ENCODE results near the gene HEXIM2.
"Not testable (repeated sequence)": the region's sequence is repeated elsewhere in the genome, so short reads cannot be mapped to it uniquely, and the experiment has no call there.

HEXIM2 gene, protein sequence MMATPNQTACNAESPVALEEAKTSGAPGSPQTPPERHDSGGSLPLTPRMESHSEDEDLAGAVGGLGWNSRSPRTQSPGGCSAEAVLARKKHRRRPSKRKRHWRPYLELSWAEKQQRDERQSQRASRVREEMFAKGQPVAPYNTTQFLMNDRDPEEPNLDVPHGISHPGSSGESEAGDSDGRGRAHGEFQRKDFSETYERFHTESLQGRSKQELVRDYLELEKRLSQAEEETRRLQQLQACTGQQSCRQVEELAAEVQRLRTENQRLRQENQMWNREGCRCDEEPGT

DNA sequence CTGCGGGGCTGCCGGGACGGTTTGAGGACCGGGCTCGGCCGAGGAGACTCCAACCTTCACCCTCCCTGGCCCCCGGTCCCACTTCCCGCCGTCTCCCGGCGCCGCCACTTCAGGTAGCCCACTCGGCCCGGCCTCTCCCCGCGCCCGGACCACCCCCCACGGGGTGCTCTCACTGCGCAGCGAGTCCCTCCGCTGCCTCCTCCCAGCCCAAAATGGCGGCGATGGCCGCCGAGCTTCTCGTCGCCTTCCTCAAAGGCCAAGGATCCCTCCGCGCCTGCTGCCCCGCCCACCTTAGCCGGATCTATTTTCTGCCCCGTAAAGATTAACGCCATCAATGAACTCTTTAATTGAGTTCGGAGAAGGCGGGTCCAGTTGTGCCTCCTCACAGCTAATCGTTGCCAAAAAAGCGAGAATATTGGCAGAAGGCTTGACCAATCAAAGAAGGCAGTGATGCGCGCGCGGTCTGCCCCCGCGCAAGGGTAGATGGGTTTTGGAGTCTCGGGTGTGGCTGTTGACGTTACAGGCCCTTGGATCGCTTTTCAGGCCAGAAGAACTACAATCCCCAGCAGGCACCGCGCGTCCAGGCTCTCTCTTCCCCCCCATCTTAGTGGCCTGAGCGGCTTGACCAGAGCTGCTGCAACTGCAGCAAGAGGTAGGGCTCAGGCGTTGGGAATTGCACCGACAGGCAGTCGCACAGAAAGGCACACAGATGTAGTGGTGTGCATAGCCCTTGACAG, at the start of gene HEXIM2:
HEXIM2 (plus strand) TSS at position 588 of the 737 bp plus-strand sequence. CDS start 919 bp downstream, outside the sequence.
- DNase-seq = peak; percentile 99

DNA sequence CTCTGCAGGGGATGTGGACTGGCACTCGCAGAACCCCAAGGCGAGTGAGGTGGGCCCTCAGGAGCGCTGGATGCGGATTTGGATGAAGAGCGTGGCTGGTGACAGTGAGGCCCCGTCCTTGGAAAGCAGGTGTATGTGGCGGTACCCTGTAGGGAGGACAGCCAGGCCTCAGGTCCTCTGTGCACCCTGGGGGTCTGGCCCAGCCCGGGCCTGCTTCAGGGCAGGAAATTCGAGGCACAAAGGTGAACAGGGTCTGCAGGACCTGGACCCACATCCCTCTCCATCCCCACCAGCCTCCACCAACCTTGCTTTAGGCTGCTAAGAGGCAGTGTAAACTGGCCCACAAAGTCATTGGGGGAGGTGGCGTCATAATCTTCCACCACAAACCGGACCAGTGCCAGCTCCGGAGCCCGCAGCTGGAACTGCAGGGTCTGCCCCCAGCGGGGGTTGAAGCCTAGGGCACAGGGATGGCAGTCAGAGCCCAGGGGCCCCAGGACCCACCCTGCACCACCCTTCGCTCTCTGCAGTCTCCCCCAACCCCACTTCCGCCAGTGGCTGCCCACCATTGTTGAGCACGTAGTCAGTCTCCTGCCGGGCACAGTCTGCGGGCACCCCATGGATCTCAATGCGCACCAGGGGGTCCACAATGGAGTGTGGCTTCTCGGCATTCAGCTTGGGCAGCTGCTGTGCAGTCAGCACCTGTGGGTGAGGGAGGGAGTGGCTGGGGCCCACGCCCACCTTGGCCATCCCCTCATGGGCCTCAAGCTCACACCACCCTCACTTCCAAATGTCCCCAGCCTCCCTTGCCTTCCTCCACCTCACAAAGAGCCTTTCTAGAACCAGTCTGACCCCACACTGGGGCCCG, 48.9 kb upstream of the HEXIM2 start:
- no peak for DNase-seq

DNA sequence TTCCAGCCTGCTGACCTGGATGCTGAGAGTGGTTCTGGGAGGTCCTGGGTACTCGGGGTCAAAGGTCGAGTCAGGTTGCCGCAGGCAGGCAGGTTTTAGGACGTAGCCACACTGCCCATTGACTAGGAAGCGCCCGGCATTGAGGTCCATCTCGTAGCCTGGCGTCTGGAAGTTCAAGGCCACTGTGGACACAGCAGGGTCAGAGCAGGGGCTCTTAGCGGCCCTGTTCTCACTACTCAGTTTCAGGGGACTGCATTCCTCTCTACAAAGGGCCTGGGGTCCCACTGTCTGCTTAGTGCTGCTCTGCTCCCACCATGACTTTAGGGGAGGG, 48.3 kb upstream of the HEXIM2 start:
- no peak for DNase-seq

DNA sequence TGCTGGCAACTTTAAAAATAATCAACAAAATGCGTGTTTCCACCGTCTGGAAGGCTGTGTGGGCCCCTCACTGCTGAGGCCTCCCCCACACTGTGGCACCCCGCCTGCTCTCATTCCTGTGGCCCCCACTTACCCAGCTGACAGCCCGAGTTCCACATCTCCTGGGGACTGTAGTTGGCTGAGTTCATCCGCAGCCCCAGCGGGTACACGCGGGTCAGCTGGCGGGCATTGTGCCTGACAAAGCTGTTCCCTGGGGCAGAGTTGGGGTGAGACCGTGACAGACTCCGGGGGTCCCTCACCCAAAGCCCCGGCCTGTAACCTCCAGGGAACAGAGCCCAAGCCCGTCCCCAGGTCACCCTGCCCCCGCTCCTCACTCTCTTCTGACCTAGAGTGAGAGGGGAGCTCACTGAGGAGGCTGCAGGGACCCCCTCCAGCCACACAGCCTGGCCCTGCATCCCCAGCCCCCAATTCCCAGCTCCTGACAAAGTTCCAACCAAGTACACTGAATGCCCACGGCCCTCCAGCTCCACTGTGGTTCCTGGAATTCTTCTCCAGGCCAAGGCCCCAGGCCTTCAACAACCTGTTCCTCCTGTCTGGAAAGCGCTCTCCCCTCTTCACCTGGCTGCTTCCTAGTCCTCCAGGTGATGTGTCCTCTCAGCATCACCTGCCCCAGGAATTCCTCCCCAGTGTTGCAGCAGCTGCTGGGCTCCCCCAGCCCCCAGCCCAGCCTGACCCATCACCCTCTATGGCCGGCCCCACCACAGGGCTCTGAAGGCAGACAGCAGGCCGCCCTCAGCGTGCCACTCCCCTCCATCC, 47.4 kb upstream of the HEXIM2 start:
- no peak for DNase-seq

DNA sequence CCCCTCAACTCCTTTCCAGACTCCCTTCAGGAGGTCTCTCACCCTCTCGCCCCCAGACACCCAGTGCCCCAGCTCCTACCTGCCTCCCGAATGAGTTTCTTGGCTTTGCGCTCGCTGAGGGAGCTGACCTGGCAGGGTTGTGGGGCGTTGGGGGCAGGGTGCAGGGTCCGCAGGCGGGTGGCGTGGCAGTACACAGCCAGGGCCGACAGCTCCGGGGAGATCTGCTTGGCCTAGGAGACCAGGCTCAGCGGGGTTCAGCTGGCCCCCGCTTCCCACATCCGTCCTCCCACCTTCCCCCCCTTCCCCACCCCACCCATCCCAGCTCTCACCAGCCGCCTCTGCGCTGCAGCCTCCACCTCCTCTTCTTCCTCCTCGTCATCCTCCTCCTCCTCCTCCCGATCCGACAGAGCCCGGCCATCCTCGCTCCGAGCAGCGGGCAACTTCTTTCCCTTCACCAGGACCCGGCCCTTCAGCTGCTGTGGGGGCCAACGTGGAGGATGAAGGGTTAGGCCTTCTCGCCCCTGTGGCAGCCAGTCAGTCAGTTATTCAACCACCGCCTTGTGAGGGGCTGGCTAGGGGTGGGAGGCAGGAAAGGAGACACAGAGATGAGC, 46.6 kb upstream of the HEXIM2 start:
- DNase-seq = no peak

DNA sequence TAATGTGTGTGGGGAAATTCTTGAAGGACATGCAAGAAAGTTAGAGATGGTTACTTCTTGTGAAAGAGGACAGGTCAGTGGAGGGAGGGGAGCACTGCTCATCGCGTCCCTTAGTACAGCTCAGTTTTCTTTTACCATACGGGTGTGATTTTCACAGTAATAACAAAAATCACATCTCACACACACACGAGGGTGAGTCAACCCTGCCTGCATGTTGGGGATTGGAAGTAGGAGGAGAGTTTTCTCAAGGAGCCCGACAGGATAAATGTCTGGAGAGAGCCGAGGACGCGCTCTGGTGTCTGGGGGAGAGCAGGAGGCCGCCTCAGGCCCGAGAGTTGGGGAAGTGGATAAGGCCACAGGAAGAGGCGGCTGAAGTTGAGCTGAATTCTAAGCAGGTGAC, 45.8 kb upstream of the HEXIM2 start:
- no peak for DNase-seq

DNA sequence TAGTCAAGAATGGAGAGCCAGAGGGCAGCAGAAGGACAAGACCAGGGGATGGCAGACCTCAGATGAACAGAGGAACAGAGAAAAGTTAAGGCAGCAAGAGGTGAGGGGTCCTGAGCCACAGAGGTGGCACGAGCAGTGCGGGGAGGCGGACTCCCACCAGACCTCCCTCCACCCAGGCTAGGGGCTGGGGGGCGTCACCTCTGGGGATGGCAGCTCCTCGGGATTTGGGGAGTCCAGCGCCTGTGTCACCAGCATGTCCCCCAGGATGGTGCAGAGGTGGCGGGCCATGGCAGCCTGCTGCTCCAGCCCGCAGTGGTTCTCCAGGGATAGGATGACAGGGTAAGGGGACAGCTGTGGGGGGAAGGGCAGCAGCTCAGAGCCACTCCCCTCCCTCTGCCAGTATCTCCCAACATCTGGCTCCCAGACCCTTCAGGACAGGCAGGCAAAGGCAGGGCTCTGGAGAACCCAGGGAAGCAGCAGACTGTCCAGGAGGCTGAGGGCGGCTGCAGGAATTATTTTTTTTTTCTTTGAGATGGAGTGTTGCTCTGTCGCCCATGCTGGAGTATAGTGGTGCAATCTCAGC, 45.1 kb upstream of the HEXIM2 start:
- no peak for DNase-seq

DNA sequence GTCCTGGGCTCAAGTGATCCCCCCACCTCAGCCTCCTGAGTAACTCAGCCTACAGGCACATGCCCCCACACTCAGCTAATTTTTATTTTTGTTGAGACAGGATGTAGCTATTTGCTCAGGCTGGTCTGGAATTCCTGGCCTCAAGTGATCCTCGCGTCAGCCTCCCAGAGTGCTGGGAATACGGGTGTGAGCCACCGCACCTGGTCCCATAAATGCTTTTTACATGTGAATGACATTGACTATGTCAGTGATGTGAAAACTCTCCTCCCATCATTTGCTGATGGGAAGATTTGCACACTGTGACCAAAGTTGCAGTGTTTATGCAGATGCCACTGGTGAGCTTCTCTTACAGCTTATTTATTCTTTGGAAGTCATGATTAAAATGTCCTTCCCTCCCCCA, 44.3 kb upstream of the HEXIM2 start:
- DNase-seq = no peak

DNA sequence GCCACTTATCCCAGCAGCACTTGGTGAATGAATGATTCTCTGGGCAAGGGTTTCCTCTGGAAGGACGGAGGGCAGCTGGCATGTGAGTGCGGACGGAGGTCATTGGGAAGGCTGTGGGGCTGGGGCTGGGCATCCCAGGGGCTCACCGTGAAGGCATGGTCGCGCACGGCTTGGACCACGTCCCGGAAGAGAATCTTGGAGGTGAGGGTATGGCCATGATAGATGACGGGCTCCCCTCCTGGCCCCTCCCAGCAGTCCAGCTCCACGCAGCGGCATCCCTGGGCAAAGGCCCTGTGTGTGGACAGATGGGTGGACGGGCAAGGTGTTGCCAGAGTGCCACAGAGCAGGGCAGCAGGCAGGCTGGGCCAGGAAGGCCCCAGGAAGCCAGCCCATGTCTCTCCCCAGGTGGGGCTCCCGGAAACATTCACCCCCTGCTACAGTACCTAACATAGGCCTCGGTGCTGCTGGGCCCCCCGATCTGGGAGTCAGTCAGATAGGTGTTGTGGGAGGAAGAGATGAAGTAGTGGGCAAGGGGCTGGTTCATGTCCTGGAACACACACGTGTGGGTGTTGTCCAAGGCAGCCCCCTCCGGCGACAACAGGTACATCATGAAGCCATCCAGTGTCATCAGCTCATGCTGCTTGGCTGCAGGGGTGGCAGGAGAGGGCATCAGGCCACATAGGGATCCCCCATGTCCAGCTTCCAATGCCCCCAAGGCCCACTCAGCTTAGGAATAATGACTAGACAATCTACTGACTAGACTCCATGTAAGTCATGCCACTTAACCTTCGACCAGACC, 43.6 kb upstream of the HEXIM2 start:
- no peak for DNase-seq

DNA sequence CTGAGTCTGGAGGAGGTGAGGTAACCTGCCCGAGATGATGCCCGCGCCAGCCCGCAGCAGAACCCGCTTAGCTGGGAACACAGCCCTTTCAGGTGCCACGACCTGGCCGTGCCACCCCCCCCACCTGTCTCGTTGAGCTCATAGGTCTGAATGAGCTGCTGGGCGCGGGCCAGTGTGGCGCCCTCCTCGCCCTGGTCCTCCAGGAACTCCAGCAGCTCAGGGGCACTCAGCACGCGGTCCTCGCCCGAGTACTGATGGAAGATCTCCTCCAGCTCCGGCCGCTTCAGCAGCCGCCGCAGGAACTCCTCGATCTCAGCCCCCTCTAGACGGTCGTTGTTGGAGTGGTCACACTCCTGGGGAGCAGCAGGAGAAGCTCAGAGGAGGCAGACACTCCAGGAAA, 43.0 kb upstream of the HEXIM2 start:
- no peak for DNase-seq

DNA sequence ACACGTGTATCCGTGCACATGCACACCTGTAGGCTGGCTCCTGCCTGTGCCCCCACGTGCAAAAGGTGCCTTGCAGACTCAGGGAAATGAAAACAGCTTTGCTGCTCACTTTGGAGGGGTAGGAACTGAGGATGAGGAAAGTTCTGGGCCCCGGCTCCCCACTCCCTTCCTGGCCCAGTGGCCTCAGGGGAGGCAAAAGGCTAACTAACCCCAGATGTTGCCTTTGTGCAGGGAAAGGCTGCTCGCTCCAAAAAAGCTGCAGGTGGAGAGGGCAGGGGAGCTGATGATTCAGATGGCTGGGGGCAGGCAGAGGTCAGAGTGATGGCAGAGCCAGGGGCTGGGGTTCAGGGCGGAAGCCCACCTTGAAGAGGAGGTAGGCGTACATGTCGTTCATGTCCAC, 41.7 kb upstream of the HEXIM2 start:
- no peak for DNase-seq

DNA sequence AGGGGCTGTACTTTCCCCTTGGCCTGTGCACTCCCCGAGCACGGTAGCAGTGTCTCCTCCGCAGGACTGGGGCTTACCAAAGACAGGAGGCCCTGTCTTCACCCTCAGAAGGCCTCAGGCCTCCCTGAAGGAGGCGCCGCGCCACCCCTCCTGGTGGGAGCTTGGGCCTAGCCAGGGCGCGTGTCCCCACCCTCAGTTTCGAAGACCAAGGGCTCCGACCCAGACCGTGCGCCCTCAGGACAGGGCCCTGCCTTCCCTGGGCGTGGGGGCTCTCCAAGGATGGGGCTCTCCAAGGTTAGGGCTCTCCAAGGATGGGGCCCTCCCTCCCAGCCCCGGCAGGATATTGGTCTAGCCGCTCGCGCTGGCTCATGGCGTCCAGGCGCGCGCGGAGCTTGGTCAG, 41.1 kb upstream of the HEXIM2 start:
- no peak for DNase-seq

DNA sequence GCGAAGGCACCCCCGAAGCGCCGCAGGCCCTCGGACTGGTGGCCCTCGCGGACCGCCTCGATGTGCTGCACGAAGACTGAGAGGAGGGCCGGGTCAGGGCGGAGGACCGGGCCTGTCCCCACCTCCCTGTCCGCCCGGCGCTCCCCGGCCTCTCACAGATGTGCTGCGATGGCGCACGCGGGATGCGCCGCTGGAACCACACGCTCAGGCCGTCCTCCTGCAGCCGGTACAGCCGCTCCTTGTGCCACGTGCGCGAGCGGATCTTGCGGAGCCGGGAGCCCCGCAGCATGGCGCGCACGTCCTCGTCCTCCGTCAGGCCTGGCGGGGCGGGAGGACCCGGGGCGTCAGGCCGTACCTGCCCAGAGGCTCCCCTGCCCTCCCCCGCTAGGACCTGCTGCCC, 40.6 kb upstream of the HEXIM2 start:
- no peak for DNase-seq

DNA sequence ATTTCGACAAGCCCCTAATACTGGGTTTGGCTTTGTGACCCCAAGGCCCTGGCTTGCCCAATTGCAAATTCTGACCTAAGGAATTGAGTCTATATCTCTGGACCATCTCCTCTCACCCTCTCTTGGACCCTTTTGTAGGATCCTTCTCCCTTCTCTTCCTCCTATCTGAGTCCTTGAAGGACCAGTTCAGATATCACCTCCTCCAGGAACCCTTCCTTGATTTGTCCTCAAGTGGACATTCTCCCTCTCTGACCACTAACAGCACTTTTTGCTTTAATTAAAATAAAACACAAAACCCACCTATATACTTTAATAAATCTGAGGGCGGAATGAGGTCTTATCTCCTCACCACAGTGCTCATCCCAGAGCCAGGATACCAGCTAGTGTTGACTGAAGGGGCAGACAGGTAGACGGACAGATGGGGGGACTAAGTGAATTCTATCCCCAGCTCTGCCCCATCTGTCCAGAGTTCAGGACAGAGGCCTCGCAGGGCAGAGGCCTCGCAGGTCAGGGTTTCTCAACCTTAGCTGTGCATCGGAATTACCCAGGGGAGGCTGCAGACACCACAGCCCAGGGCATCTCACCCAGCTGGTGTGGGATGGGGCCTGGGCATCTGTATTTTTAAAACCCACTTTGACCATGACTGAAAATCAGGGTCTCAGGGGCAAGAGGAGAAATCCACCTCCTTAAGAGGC, 38.5 kb upstream of the HEXIM2 start:
- no peak for DNase-seq

DNA sequence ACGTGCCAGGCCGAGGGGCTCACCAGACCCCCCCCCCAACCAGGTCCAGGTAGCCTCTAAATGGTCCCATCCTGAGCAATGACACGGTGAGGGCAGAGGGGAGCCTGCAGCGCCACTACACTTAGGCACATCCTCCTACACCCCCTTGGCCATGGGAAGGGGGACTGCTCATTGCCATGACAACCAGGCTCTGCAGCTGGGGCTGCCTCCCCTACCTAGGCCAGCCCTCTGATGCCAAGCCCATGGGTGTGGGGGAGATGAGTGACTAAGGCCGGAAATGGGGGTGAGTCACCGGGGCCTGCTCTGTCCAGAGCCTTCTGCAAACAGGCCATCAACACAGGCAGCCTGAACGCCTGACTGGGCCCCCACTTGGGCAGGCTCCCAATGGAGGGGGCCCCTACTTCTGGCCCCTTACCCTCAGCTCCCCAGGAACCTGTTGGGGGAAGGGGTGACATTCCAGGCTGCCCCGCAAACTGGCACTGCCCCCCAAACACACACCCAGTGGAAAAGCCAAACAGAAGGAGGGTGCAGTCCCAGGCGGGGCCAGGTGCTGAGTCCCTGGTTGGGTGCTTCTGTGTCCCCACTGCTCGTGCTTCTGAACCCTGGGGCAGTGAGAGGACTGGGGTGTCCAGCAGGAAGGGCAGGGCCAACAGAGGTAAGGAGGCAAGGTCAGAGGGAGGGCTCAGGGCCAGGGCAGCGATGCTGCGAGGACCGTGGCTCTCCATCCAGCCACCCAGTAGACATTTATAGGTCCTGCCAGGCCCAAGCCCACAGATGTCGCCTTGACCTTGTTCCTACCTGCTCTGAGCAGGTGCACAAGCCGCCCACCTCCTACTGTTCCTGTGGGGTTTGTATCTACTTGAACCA, 37.5 kb upstream of the HEXIM2 start:
- no peak for DNase-seq

DNA sequence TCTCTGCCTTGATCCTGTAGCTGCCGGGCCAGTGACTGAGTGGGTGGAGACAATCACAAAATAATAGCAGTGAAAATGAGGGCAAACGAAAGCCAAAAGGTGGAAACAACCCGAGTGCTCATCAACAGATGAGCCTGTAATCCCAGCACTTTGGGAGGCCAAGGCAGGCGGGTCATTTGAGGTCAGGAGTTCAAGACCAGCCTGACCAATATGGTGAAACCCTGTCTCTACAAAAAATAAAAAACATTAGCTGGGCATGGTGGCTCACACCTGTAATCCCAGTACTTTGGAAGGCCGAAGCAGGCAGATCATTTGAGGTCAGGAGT, 36.9 kb upstream of the HEXIM2 start:
- not testable (repeated sequence) for DNase-seq

DNA sequence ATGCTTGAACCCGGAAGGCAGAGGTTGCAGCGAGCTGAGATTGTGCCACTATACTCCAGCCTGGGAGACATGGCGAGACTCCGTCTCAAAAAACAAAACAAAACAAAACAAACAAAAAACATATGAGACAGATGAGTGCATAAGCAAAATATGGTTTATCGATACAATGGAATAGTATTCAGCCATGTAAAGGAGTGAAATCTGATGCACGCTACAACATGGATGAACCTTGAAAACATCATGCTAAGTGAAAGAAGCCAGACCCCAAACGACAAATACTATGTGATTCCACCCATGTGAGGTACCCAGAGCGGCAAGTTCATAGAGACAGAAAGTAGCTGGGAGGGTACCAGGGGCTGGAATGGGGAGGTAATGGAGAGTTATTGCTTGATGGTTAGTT, 36.2 kb upstream of the HEXIM2 start:
- DNase-seq = no peak

DNA sequence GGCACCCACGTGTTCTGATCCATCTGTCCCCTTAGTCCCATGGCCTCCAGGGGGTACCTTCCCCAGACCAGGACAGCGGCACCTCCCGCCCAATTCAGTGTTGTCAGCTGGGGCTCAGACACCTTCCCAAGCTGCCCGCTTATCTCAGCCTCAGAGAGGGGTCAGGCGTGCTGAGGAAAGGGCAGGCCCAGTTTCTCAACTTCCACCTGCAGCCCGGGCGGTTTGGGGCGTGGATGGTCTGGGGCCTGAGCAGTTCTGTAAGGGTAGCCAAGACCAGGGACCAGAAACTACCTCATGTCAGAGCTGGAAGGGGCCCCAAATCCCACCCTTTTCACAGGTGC, 34.5 kb upstream of the HEXIM2 start:
- DNase-seq = no peak

DNA sequence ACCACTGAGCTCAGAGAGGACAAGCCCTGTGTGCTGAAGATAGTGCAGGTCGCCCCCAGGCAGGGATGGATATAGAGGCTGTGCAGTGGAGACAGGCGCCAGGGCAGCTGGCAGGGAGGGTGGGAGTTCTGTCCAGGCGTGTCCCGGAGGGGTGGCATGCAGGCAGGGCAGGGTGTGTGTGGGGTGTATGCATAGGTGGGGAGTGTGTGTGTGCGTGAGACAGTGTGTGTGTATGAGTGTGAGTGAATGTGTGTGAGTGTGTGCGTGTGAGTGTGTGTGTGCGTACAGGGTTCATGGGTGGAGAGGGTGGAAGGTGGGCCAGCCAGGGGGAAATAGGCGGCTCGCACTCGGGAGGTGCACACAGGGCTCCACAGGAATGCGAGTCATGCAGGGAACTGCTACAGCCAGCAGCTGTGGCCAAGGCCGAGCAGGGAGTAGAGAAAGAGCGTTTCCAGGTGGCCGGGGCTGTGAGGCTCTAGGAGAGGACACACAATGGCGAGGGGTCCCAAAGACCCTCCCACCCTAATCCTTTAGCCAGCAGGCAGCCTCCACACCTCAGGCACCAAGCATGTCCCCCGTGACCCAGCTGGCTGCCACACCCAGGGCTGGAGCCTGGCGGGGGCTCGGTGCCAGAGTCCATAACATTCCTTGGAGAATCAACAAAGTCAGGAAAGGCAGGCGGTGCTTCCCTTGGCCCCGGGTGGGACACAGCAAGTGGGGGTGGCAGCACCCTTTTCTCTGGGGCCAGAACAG, 34.0 kb upstream of the HEXIM2 start:
- no peak for DNase-seq
